BLaER1 treated with 17β-estradiol and CSF1 and Interleukin-3, amounts not matched to agents 10 nM and 100 nM (cell line): ENCODE measurements around the gene PRPF31.

Experiments
- H3K27ac ChIP-seq, 11 experiments: shearing (Covaris generic); formaldehyde crosslinking; 2 replicates each; pipeline ENCODE4 v1.8.1; 2022
- H3K27me3 ChIP-seq, 11 experiments: shearing (Covaris generic); formaldehyde crosslinking; 2 replicates each; pipeline ENCODE4 v1.8.1; 2022
- H3K36me3 ChIP-seq, 11 experiments: shearing (Covaris generic); formaldehyde crosslinking; 2 replicates each; pipeline ENCODE4 v1.8.1; 2022
- H3K4me1 ChIP-seq, 10 experiments: shearing (Covaris generic); formaldehyde crosslinking; 2 replicates each; pipeline ENCODE4 v1.8.1; 2022
- H3K4me2 ChIP-seq, 11 experiments: shearing (Covaris generic); formaldehyde crosslinking; 2 replicates each; pipeline ENCODE4 v1.8.1; 2022
- H3K4me3 ChIP-seq, 10 experiments: shearing (Covaris generic); formaldehyde crosslinking; 2 replicates each; pipeline ENCODE4 v1.8.1; 2022
- H3K9ac ChIP-seq, 11 experiments: shearing (Covaris generic); formaldehyde crosslinking; 2 replicates each; pipeline ENCODE4 v1.8.1; 2022
- H3K9me3 ChIP-seq, 11 experiments: shearing (Covaris generic); formaldehyde crosslinking; replicated peaks in 1 of 11; 2 replicates each; pipeline ENCODE4 v1.8.1; 2022
- H4K20me1 ChIP-seq, 11 experiments: shearing (Covaris generic); formaldehyde crosslinking; 2 replicates each; pipeline ENCODE4 v1.8.1; 2022
- Cebpa-rat ChIP-seq, 11 experiments: shearing (Covaris generic); IDR thresholded peaks; 2 replicates each; pipeline ENCODE4 v1.8.1; 2022

The PRPF31 gene

DNA sequence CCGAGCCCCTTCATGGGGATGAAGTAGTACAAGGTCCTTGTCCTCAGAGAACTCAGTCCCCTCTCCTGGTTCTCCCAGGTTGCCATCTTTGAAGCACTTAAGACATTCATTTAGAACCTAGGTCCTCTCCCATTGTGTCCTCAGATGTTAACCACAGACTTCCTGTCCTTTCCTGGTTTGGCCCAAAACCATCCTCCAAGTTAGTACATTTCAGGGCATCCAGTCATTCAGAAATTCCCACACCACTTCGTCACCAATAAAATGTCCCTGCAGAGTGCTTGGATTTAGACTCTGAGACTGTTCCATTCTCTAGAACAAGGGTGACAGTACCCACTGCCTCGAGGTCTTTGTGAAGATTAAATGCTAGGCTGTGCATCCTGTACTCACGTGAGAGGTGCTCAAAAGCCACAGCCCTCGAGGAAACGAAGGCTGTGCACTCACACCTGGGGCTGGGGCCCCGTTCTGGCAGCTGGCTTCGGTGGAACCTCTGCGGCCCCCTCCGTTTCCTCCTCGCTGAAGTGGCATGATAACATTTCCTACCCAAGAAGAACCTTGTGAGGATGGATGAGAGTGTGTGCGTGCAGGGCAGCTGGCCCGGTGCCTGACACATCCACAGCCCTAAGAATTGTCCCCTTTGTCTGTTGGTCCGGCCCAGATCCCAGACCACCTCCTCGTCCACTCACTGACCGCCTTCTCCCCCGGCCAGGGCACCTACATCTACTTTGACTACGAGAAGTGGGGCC is 39.2 kb downstream of the PRPF31 start:
- no peak for TF ChIP-seq Cebpa-rat (IDR thresholded peaks at IDR 0.05)
- Histone ChIP-seq H3K36me3 (peaks cover 83 to 87% (median 86%) of the 10 kb centered on the region in 11 experiments), H3K4me2 (no peak overlapping the region), H3K27me3 (no peaks in the 10 kb centered on the region), H3K9ac (peak overlapping the region in 3 of 11 experiments; percentile 22 to 30 (median 26); a peak in 2 of 22 replicates), H3K4me1 (peaks cover 13 to 36% (median 20%) of the 10 kb centered on the region in 10 experiments), H3K27ac (no peak overlapping the region), H3K9me3 (no peaks in the 10 kb centered on the region), H4K20me1 (peaks cover 12 to 94% (median 85%) of the 10 kb centered on the region in 11 experiments; a peak in 21 of 22 replicates), H3K4me3 (no peak overlapping the region)

- Histone ChIP-seq H3K9ac (no peak overlapping the region), H3K27ac (no peak overlapping the region), H3K36me3 (peaks cover 74 to 78% (median 77%) of the 10 kb centered on the region in 11 experiments), H3K4me2 (no peak overlapping the region), H3K27me3 (no peaks in the 10 kb centered on the region), H4K20me1 (peaks cover 8 to 85% (median 78%) of the 10 kb centered on the region in 11 experiments; a peak in 21 of 22 replicates), H3K4me1 (peaks cover 19 to 41% (median 26%) of the 10 kb centered on the region in 10 experiments), H3K9me3 (no peaks in the 10 kb centered on the region), H3K4me3 (no peak overlapping the region)
- no peak for TF ChIP-seq Cebpa-rat (IDR thresholded peaks at IDR 0.05)
Observed at GRCh38 chr19:54155694-54156093, 40.1 kb downstream of the PRPF31 start.

DNA sequence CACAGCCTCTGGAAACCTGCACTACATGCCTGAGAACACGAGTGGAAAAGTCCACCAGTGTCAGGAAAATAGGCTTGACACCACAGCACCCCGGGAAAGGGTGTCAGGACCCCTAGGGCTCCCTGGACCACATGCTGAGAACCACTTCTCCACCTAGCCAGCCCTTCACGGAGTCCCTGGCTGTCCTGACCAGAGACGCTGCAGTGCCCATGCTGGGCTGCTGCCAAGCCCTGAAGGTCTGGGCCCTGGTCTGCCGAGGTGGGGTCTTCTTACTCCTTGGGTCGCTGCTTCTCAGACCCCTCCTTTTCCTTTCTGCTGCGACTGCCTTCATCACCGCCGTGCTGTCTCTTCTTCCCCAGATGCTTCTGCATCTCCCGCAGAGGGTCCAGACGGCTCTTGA is 40.9 kb downstream of the PRPF31 start:
- H3K9ac ChIP-seq: peak overlapping the region in 1 of 11 experiments; percentile 27; a peak in 2 of 22 replicates
- H3K4me2 ChIP-seq: no peak overlapping the region
- H3K4me3 ChIP-seq: no peak overlapping the region
- H3K36me3 ChIP-seq: peaks cover 66 to 70% (median 69%) of the 10 kb centered on the region in 11 experiments
- TF ChIP-seq Cebpa-rat (IDR thresholded peaks at IDR 0.05): no peak
- no peaks in the 10 kb centered on the region for H3K9me3 ChIP-seq
- H3K27ac ChIP-seq: no peak overlapping the region
- H3K4me1 ChIP-seq: peaks cover 27 to 49% (median 34%) of the 10 kb centered on the region in 10 experiments
- H3K27me3 ChIP-seq: no peaks in the 10 kb centered on the region
- H4K20me1 ChIP-seq: peaks cover 8 to 77% (median 70%) of the 10 kb centered on the region in 11 experiments; a peak in 21 of 22 replicates

DNA sequence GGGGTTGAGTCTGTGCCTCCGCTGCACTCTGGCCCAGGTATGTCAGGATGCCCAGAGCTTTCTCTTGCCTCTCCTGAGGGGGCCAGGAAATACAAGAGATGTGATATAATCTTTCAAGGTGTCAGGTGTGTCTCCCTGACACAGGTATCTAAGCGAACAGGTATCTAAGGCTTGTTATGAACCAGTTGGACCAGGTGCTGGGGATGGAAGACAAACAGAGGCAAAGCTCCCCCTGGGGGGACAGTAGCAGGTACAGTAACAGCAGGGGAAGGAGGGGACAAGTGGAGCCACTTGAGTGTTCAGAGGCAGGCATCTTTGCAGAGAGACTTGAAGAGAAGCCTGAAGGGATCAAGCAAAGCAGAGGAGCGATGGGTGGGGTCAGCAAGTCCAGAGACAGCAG is 41.4 kb downstream of the PRPF31 start:
- no peak overlapping the region for H3K4me2 ChIP-seq
- peak overlapping the region in 1 of 11 experiments; percentile 27; a peak in 2 of 22 replicates for H3K9ac ChIP-seq
- no peak overlapping the region for H3K4me3 ChIP-seq
- H4K20me1 ChIP-seq: peaks cover 8 to 75% (median 67%) of the 10 kb centered on the region in 11 experiments; a peak in 21 of 22 replicates
- no peak overlapping the region for H3K27ac ChIP-seq
- no peaks in the 10 kb centered on the region for H3K27me3 ChIP-seq
- peaks cover 62 to 65% (median 64%) of the 10 kb centered on the region in 11 experiments for H3K36me3 ChIP-seq
- TF ChIP-seq Cebpa-rat (IDR thresholded peaks at IDR 0.05): no peak
- peaks cover 31 to 54% (median 38%) of the 10 kb centered on the region in 10 experiments for H3K4me1 ChIP-seq
- no peaks in the 10 kb centered on the region for H3K9me3 ChIP-seq

DNA sequence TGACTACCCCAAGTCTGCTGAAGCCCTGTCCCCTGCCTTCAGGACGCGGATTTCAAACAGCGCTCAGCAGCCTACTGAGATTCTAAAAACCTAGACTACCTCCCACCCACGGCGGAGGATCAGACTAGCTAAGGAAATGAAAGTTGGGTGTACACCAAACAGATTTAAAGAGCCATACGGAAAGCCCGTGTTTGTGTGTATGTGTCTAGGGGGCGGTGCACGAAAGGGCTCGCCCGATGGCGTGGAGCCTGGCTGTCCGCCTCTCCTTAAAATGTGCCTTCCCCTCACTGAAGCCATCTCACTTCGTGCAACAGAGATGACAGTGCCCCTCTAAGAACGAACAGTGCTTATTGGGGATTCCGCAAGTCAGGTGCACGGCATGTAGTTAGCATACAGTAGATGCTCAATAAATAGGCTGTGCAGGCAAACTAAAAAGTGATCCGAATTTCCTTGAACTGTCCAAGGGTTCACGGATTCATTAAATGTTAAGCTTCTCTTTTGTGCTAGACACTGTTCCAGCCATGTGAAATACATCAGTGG is 43.3 kb downstream of the PRPF31 start:
- H3K4me2 ChIP-seq: peak overlapping the region; percentile 84 to 100 (median 96)
- peaks cover 47 to 66% (median 54%) of the 10 kb centered on the region in 10 experiments for H3K4me1 ChIP-seq
- peaks cover 2 to 57% (median 49%) of the 10 kb centered on the region in 11 experiments; a peak in 20 of 22 replicates for H4K20me1 ChIP-seq
- peak overlapping the region; percentile 83 to 95 (median 89); a peak in 21 of 22 replicates for H3K27ac ChIP-seq
- H3K9ac ChIP-seq: peak overlapping the region; percentile 80 to 90 (median 85)
- TF ChIP-seq Cebpa-rat (IDR thresholded peaks at IDR 0.05): no peak
- H3K4me3 ChIP-seq: peak overlapping the region; percentile 60 to 75 (median 68)
- H3K36me3 ChIP-seq: peaks cover 42 to 46% (median 45%) of the 10 kb centered on the region in 11 experiments
- no peaks in the 10 kb centered on the region for H3K9me3 ChIP-seq
- no peaks in the 10 kb centered on the region for H3K27me3 ChIP-seq

- Histone ChIP-seq H3K27ac (peak within 1 kb of the TSS; percentile 83 to 95 (median 89)), H3K27me3 (no peaks in the 10 kb centered on the region), H4K20me1 (peaks cover 0 to 50% (median 42%) of the 10 kb centered on the region in 11 experiments; a peak in 17 of 22 replicates), H3K9me3 (peaks cover 0 to under 1% (median 0%) of the 10 kb centered on the region in 11 experiments; a peak in 1 of 22 replicates), H3K4me2 (peak within 1 kb of the TSS; percentile 88 to 100 (median 98)), H3K4me3 (peak within 1 kb of the TSS; percentile 62 to 80 (median 72)), H3K9ac (peak within 1 kb of the TSS; percentile 83 to 91 (median 87)), H3K4me1 (peaks cover 51 to 66% (median 60%) of the 10 kb centered on the region in 10 experiments), H3K36me3 (peaks cover 35 to 39% (median 38%) of the 10 kb centered on the region in 11 experiments)
- no peak for TF ChIP-seq Cebpa-rat (IDR thresholded peaks at IDR 0.05)
Observed at GRCh38 chr19:54159352-54160181, 44.0 kb downstream of the PRPF31 start, which contains the start of gene LENG1. LENG1 (minus strand) TSS chr19:54159721; CDS start chr19:54159695, 26 bp downstream.

DNA sequence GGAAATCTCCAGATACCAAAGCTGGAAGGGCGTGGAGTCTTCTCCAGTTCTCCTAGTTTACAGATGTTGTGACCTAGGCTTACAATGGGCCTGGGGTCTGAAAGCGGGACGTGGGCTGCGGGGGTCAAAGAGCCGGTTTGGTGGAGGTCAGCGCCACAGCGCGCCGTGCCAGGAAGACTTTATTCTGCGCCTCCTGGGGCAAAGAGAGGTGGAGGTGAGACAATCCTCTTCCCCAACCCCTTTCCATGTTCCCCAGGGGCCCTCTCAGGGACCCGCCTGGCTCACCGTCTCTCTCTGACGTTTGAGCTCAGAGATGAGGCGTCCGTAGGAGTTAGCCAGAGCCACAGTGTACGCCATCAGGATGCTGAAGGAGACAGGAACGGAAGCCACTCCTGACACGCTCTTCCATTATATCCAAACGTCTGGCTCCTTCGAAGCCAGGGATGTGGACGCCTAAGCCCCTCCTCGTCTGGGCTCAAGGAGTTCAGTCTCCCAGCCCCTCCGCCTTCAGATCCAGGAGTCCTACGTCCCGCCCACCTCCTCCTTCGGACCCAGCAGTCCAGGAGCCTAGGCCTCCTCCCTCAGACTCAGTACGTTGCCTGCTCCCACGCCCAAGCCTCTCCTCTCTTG is 44.7 kb downstream of the PRPF31 start:
- peaks cover 28 to 32% (median 30%) of the 10 kb centered on the region in 11 experiments for H3K36me3 ChIP-seq
- H3K27ac ChIP-seq: peak overlapping the region; percentile 71 to 91 (median 83)
- peak overlapping the region; percentile 60 to 80 (median 70) for H3K4me3 ChIP-seq
- peaks cover 0 to 43% (median 35%) of the 10 kb centered on the region in 11 experiments; a peak in 16 of 22 replicates for H4K20me1 ChIP-seq
- peak overlapping the region; percentile 87 to 99 (median 98) for H3K4me2 ChIP-seq
- peaks cover 49 to 72% (median 60%) of the 10 kb centered on the region in 10 experiments for H3K4me1 ChIP-seq
- H3K9ac ChIP-seq: peak overlapping the region; percentile 83 to 91 (median 85)
- TF ChIP-seq Cebpa-rat (IDR thresholded peaks at IDR 0.05): no peak
- peaks cover 0 to 8% (median 0%) of the 10 kb centered on the region in 11 experiments; a peak in 4 of 22 replicates for H3K9me3 ChIP-seq
- H3K27me3 ChIP-seq: no peaks in the 10 kb centered on the region

- Histone ChIP-seq H3K4me3 (peak overlapping the region; percentile 60 to 80 (median 70)), H4K20me1 (peaks cover 0 to 37% (median 30%) of the 10 kb centered on the region in 11 experiments; a peak in 16 of 22 replicates), H3K9me3 (peaks cover 0 to 10% (median 0%) of the 10 kb centered on the region in 11 experiments; a peak in 4 of 22 replicates), H3K36me3 (peaks cover 23 to 26% (median 25%) of the 10 kb centered on the region in 11 experiments), H3K9ac (peak overlapping the region; percentile 83 to 91 (median 85)), H3K27me3 (no peaks in the 10 kb centered on the region), H3K4me2 (peak overlapping the region; percentile 87 to 99 (median 98)), H3K4me1 (peaks cover 49 to 72% (median 60%) of the 10 kb centered on the region in 10 experiments), H3K27ac (peak overlapping the region in 10 of 11 experiments; percentile 76 to 91 (median 84); a peak in 20 of 22 replicates)
- TF ChIP-seq Cebpa-rat (IDR thresholded peaks at IDR 0.05): no peak
Observed at GRCh38 chr19:54160854-54161253, 45.3 kb downstream of the PRPF31 start.
